ENCODE measurements around the gene CCDC192.

- TF ChIP-seq CTCF (conservative IDR thresholded peaks at IDR 0.05; ENCODE audit: low read depth in 2 of 2) (no peak), NANOG (IDR thresholded peaks at IDR 0.05; ENCODE audit: borderline replicate concordance) (no peak), EZH2 (IDR thresholded peaks at IDR 0.05; ENCODE audit: low read depth, unreplicated experiment) (no peak)
- TF ChIP-seq, protein P1, sequence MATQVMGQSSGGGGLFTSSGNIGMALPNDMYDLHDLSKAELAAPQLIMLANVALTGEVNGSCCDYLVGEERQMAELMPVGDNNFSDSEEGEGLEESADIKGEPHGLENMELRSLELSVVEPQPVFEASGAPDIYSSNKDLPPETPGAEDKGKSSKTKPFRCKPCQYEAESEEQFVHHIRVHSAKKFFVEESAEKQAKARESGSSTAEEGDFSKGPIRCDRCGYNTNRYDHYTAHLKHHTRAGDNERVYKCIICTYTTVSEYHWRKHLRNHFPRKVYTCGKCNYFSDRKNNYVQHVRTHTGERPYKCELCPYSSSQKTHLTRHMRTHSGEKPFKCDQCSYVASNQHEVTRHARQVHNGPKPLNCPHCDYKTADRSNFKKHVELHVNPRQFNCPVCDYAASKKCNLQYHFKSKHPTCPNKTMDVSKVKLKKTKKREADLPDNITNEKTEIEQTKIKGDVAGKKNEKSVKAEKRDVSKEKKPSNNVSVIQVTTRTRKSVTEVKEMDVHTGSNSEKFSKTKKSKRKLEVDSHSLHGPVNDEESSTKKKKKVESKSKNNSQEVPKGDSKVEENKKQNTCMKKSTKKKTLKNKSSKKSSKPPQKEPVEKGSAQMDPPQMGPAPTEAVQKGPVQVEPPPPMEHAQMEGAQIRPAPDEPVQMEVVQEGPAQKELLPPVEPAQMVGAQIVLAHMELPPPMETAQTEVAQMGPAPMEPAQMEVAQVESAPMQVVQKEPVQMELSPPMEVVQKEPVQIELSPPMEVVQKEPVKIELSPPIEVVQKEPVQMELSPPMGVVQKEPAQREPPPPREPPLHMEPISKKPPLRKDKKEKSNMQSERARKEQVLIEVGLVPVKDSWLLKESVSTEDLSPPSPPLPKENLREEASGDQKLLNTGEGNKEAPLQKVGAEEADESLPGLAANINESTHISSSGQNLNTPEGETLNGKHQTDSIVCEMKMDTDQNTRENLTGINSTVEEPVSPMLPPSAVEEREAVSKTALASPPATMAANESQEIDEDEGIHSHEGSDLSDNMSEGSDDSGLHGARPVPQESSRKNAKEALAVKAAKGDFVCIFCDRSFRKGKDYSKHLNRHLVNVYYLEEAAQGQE (IDR thresholded peaks at IDR 0.05; ENCODE audit: unreplicated experiment): no peak
Observed at GRCh38 chr5:127941646-127942045, 238.5 kb downstream of the CCDC192 start.
